SK-MEL-5 (cell line): Measurements from ENCODE around the gene ZNF652. TPM values are rescaled to one million over a fixed set of nuclear protein-coding genes. Genes with fewer than 3 reads are reported as not detected.
A peak's percentile ranks its signal among the peaks of the same experiment; 100 is the strongest.
"Not testable (repeated sequence)": the region's sequence is repeated elsewhere in the genome, so short reads cannot be mapped to it uniquely, and the experiment has no call there.

ENCODE experiments used
- DNase-seq: peaks from one replicate; pipeline ENCODE4 v3.0.0-alpha.2; 2016; ENCODE audit warnings: low read depth, low spot score
- in situ Hi-C: cut with HindIII; loops from 2 replicates; pipeline ENCODE4 v1.10.0; 2016; ENCODE audit warnings: low sequenced_read_pairs, high pct_unique_total_duplicates, low pct_unique_long_range_greater_than_20kb
- total RNA-seq: library from RNA; depleted of rRNA; stranded (reverse); fragments of >200 nt; shearing (Covaris generic); gene quantifications from 2 replicates; pipeline ENCODE4 v1.2.3, GENCODE V29; 2014

Gene ZNF652
- total RNA-seq, 1 experiment from 2014 or later, result 36.9 TPM

DNA sequence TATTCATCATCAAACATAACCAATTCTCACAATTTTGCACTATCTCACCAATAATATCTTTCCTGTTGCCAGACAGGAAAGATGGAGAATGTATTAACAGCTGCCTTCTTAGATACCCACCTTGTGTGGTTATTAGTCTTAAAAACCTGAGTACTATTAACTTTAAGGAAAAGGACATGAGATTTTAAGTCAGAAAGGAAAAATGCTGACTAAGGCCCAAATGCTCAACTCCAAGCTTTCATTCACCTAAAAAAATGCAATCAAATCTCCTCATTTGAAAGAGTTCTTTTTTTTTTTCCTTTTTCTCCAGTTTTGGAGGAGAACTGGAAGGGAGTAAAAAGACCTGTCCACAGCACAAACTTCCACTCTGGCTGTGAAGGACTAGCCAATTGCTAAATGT is 70.1 kb downstream of the ZNF652 start:
- DNase-seq, result no peak
- in situ Hi-C loops, result no loop called here

DNA sequence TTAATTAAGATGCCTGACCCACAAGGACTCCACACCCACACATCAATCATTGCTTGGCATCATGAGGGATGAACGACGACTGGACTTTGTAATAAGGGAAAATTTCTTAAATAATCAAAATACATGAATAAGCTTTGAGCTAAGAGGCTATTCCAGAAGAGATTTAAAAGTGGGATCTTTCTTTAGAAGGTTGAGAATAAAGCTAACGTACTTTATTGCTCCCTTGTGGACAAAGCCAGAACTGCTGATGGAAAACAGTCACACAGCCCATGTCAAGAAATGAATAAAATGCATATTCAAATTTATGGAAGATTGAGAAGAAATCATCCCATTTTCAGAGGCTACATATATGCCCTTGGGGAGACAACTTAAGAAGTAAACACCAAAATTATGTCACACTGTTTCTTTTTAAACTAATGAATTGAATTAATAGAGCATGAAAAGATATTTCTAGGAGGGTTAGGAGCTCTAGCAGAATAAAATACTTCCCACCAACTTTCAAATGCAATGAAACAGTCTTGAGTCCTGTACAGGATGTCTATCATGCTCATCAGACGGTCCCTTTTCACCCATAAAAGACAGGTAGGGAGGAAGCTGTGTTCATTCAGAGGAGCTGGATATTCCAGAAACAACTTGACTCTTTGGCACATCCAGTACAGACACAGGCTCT is 71.2 kb downstream of the ZNF652 start:
- DNase-seq, result peak; percentile 66
- in situ Hi-C loops, result no loop called here

DNA sequence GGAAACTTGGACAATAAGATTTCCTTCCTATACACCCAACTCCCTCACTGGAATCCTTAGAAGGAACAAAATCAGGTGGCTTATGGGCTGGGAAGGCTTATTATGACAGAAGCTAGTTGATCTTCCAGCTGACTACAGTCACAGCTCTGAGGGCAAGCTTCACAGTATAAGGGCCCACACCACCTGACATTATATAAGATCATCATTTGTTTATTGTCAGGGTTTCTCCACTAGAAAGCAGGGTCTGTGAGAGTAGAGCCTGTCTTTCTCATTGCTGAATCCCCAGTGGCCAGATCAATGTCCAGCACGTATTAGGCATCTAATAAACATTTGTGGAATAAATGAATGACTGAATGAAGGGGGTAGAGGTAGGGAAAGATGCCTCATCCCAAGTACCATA is 73.7 kb downstream of the ZNF652 start:
- DNase-seq, result peak; percentile 40
- in situ Hi-C loops, result no loop called here

DNA sequence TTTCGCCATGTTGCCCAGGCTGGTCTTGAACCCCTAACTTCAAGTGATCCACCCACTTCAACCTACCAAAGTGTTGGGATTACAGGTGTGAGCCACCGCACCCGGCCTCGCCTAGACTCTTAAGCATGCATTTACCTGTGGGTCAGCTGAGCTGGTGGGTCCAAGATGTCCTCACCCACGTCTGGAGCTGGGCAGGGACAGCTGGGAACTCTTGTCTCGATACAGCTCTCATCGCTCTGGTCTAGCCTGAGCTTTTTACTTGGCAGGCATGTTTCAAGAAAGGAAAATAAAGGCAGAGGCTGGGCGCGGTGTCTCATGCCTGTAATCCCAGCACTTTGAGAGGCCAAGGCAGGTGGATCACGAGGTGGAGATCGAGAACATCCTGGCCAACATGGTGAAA is 74.6 kb downstream of the ZNF652 start:
- in situ Hi-C loops, result no loop called here
- DNase-seq, result no peak

DNA sequence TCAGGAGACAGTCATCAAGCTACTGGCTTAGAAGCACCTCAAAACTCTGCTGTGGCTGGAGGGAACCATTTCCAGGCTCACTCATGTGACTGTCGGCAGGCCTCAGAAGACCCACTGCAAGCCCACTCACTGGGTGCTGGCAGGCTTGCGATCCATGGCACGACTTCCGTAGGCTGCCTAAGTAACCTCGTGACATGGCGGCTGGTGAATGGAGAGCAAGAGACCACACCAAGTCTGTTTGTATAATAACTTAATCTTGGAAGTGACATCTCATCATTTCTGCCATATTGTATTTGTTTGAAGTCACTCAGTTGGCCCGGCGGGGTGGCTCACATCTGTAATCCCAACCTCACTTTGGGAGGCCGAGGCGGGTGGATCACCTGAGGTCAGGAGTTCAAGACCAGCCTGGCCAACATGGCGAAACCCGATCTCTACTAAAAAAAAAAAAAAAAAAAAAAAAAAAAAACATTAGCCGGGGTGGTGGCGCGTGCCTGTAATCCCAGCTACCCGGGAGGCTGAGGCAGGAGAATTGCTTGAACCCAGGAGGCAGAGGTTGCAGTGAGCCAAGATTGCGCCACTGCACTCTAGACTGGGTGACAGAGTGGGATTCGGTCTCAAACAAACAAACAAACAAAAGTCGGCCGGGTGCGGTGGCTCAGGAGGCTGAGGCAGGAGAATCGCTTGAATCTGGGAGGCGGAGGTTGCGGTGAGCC is 75.6 kb downstream of the ZNF652 start:
- DNase-seq, in situ Hi-C loops: not testable (repeated sequence)

DNA sequence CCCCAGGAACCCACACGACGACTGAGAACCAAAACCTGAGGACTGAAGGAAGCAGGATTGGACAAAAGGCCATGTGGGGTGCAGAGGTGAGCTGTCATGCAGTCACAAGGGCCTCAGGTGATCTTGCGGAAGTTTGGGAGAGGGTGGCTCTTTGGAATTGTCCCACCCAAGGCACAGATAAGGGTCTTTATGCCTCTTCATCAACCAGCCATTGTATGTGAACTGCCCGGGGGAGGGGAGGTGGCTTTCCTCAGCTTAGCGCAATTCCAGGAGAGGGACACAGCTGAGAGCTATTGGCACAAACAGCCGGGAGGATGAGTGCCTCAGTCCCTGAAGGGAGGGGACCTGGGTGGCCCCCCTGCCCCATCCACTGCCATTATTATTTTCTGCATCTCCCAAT is 76.3 kb downstream of the ZNF652 start:
- DNase-seq, result no peak
- in situ Hi-C loops, result no loop called here

DNA sequence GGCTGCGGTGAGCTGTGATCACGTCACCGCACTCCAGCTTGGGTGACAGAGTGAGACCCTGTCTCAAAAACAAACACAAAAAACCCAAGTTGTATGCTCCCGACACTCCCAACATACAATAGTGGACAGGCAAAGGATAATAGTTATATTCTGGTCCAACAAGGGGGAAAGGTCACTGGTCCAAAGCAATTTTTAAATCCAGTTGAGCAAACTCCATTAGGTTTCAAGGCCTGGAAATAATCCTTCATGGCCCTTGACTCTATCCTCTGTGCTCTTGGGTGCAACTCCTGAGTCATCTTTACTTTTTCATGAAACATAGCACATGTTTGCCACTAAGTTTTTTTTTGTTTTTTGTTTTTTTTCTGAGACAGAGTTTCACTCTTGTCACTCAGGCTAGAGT is 81.1 kb downstream of the ZNF652 start:
- no peak for DNase-seq
- in situ Hi-C loops, result no loop called here

DNA sequence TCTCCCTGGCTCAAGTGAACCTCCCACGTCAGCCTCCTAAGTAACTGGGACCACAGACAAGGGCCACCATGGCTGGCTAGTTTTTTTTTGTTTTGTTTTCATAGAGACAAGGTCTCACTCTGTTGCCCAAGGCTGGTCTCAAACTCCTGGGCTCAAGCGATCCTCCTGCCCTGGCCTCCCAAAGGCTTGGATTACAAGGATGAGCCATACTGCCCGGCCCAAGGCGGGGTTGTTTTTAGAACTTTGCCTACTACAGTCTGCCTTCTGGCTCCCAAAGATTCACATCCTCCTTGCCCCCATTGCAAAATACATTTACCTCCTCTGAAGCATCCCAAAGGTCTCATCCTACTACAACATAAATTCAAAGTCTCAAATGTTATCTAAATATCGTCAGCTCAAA is 82.0 kb downstream of the ZNF652 start:
- no peak for DNase-seq
- in situ Hi-C loops, result no loop called here

DNA sequence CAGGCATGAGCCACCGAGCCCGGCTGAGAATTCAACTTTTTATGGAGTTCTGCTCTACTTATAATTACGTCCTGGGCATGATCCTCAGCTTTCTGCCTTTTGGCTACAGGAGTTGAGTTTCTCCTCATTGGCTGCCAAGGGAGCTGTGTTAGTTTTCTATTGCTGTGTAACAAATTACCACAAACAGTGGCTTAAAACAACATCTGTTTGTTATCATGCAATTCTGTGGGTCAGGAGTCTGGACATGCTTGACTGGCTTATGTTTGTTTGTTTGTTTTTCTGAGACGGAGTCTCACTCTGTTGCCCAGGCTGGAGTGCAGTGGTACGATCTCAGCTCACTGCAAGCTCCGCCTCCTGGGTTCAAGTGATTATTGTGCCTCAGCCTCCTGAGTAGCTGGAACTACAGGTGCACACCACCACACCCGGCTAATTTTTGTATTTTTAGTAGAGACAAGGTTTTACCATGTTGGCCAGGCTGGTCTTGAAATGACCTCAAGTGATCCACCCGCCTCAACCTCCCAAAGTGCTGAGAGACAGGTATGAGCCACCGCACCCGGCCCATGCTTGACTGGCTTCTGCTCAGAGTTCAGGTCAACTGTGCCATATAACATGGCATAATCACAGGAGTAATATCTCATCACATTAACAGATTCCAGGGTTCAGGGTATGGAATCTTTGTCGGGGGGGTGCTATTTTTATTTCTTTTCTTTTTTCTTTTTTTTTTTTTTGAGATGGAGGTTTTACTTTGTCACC is 82.6 kb downstream of the ZNF652 start:
- DNase-seq, in situ Hi-C loops: not testable (repeated sequence)

DNA sequence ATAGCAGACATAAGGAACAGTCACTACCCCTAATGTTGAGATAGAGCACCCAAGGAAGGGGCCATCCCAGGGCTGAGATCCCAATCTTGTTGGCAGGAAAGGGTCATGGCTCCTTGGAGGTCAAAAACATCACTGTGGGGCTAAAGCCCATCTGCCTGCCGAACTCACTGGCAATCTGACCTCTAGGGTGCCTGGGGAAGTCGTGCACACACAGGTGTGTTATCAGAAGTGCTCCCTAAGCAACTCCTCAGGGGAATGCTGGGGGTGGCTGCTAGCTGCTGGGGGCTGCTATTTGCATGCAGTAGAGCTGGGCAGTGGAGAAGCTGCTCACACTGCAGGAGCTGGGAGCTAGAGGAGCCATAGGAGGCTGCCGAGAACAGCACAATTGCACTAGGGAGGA is 84.0 kb downstream of the ZNF652 start:
- in situ Hi-C loops, result no loop called here
- no peak for DNase-seq

DNA sequence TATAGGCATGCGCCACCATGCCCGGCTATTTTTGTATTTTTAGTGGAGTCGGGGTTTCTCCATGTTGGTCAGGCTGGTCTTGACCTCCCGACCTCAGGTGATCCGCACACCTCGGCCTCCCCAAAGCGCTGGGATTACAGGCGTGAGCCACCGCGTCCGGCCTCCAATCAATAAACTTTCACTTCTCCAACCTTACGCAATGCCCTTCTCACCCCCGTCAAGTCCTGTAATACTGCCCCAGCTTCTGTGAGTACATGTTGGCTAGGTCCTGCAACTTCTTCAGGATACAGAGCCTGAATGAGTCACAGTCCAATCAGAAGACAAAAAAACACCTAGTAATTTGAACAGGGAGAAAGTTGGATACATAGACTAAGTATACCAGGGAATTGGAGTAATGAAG is 84.4 kb downstream of the ZNF652 start:
- no peak for DNase-seq
- in situ Hi-C loops, result no loop called here

DNA sequence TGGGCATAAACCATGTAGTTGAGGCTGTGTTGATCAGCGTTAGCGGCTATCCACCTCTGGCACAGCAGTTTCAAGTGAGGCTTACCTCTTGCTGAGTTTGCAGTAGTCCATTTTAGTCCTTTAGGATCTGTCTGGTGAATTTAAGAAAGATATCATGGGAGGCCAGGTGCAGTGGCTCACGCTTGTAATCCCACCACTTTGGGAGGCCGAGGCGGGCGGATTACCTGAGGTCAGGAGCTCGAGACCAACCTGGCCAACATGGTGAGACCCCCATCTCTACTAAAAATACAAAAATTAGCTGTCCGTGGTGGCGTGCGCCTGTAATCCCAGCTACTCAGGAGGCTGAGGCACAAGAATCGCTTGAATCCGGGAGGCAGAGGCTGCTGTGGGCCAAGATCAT is 86.1 kb downstream of the ZNF652 start:
- in situ Hi-C loops, result not testable (repeated sequence)

DNA sequence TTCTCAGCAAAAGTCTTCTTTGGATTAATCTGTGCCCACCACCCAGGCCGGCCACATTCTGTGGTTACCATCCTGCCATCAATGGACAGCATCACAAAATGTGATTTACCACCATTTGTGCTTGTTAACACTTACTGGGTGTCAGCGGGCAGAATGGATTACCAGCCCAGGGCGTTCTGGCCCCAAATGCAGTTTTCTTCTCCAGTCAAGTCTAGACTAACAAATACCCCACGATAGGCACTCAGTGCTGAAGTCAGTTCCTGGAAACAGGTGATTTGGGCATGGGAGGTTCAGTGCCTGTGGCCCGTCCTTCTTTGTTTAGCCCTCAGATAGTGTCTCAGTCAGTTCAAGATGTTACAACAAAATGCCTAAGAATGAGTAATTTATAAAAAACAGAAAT is 92.7 kb downstream of the ZNF652 start:
- in situ Hi-C loops, result no loop called here
- no peak for DNase-seq

More for the DNA sequence above, 86.1 kb downstream of the ZNF652 start:
- DNase-seq, result not testable (repeated sequence)

DNA sequence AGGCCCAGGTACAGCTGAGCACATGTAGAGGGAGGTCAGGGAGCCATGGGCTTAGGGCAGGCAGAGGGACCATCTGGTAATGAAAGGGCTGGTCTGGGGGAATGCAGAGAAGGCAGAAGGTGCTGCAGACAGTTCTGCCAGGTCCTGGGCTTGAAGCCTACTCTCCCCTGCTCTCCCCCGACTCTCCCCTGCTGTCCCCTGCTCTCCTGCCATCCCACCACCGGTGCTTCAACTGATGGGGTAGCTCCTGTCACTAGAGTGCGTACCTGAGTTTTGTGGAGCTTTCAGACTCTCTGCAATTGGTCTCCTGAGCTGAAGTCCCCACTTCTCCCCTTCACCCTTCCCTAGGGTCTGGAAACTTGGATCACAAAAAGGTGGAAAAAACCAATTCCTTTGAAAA is 94.1 kb downstream of the ZNF652 start:
- in situ Hi-C loops, result no loop called here
- no peak for DNase-seq

DNA sequence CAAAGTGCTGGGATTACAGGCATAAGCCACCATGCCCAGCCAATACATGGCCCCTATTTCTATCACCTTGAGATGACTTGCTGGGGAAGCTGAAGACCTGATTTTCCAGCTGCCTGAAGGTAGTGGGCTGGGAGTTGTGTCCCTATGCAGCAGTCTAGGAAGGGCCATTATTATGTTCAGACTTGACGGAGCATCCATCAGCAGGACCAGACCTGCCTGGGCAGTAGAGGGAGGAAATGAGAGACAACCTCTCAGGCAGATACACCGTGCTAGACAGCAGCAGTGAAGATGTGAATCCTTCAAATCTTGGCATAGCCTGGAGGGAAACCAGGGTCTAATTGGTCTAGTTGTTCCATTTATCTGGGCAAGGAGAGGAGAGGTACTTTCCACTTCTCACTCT is 95.8 kb downstream of the ZNF652 start:
- in situ Hi-C loops, result no loop called here
- no peak for DNase-seq

DNA sequence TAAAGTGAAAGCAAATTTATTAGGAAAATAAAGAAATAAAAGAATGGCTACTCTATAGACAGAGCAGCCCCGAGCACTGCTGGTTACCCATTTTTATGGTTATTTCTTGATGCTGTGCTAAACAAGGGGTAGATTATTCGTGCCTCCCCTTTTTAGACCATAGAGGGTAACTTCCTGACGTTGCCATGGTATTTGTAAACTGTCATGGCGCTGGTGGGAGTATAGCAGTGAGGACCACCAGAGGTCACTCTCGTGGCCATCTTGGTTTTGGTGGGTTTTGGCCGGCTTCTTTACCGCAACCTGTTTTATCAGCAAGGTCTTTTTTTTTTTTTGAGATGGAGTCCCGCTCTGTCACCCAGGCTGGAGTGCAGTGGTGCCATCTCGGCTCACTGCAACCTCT is 100.5 kb downstream of the ZNF652 start:
- in situ Hi-C loops, DNase-seq: not testable (repeated sequence)

DNA sequence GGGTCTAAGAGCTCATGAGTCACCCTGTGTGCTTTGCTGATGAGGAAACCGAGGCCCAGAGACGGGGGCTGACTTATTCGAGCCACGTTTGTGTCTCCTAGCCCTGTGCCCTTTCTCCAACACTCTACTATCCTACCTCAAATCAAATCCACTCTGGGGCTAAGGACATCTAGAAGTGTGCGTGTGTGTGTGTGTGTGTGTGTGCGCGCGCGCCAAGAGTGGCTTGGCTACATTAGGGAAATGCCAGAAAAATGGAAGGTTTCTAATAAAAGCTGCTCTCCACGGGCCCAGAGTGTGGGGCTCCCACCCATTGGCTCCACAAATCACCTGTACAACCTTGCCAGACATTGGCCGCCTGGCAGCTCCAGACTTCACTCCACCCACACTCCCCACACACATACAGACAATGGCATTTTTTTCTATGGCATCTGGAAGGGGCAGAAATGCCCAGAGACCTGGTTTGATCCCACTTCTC is 101.2 kb downstream of the ZNF652 start:
- no peak for DNase-seq
- in situ Hi-C loops, result no loop called here

DNA sequence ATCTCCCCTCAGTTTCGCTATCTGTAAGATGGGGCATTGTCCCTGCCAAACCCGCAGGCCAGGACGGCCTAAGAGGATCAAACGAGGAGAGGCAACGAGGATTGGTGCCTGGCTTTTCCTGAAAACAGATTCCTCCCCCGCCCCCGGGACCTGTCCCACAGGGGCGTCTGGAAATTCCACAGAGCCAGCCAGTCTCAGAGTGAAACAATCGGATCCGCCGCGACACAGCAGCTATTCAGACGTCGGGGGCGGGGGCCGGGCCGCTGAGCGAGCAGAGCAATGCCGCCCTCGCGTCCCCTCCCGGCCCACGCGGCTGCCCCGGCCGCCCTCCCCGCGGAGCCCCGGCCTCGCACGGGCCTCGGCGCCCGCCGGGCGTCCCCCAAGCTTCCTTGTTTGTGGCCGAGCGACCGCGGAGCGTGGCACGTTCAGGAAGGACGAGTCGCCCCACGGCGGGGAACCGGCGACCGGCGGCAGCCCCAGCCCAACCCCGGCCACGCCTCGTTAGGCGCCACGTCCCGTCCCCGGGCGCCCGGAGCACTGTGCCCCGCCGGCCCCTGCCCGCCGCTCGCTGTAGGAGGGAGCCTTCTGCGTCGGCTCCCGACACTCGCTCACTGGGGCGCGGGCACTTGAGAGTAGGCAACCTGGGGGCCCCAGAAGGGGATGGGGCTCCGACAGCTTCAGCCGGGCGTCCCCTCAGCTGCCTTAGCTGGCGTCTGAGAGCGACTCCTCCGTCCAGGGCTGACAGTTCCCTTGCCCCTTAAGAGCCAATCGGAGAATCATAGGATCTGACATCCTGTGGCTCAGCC is 101.8 kb downstream of the ZNF652 start:
- DNase-seq, result no peak
- in situ Hi-C loops, result no loop called here
